ENCODE data around the gene GRAMD2A.

GRAMD2A gene

DNA sequence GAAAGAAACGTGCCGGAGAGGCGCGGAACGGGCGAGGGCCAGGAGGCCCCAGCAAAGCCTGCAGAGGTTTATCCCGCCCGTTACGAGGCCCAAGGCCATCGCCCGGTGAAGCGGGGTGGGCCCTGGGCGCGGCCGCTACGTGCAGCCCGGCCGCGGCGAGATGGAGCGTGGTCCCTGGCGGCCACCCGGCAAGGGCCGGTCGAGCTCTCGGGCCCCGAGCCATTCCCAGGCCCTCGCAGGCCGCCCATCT is 32.3 kb upstream of the GRAMD2A start:
- ChIA-PET CTCF (interaction anchor here (0.7 to 2.6 kb wide), 4 partner anchors 11 to 35 kb away, joined by 3 to 12 read pairs (median 6); no protein-coding TSS in a partner anchor), POLR2A (interaction anchor here (0.6 to 4.2 kb wide), 26 partner anchors 9 to 1513 kb away, joined by 3 to 66 read pairs (median 7); partner anchors contain the start of genes BBS4, GRAMD2A and HIGD2B)
- H3K4me3 ChIP-seq (ENCODE audit: low read depth, low read length) = peak overlapping the region; percentile 70
- peaks cover 24% of the 10 kb centered on the region for H3K4me1 ChIP-seq (ENCODE audit: control insufficient read depth, insufficient read depth, low read length)
- H3K9me3 ChIP-seq (ENCODE audit: control insufficient read depth, insufficient read depth, low read depth, low read length) = no peaks in the 10 kb centered on the region
- H3K36me3 ChIP-seq (ENCODE audit: control insufficient read depth in 2 of 2, insufficient read depth in 1 of 2, low read length in 2 of 2) = peaks cover 9 to 19% of the 10 kb centered on the region in 2 experiments; a peak in 2 of 3 replicates
- peak overlapping the region; percentile 98 for H3K27ac ChIP-seq (ENCODE audit: extremely low read depth, low read depth, low read length)
- TF ChIP-seq ZFP69B (tag by site-specific recombination; IDR thresholded peaks at IDR 0.05) (peak; percentile 71; the same call in 1 of the 2 replicates), ZNF19 (tag by site-specific recombination; IDR thresholded peaks at IDR 0.05; ENCODE audit: low read depth) (no peak), KLF8 (tag by site-specific recombination; IDR thresholded peaks at IDR 0.05) (peak; percentile 66; the same call in 1 of the 2 replicates), ZNF433 (tag by site-specific recombination; IDR thresholded peaks at IDR 0.05; ENCODE audit: low read depth) (0 out of 2 replicates have a peak, but pooled peaks have one; percentile 21), ZNF585B (tag by site-specific recombination; IDR thresholded peaks at IDR 0.05) (no peak), SCRT1 (tag by site-specific recombination; IDR thresholded peaks at IDR 0.05; ENCODE audit: borderline replicate concordance) (no peak), SETDB1 (IDR thresholded peaks at IDR 0.05; ENCODE audit: insufficient read length, low read length) (no peak), ZNF10 (tag by site-specific recombination; IDR thresholded peaks at IDR 0.05) (no peak), BCL11B (tag by site-specific recombination; IDR thresholded peaks at IDR 0.05; ENCODE audit: low read depth) (no peak), YY1 (tag by site-specific recombination; IDR thresholded peaks at IDR 0.05) (peak; percentile 31; the same call in 1 of the 2 replicates), BCL11A (tag by site-specific recombination; IDR thresholded peaks at IDR 0.05; ENCODE audit: low read depth) (no peak), KLF10 (tag by site-specific recombination; IDR thresholded peaks at IDR 0.05) (no peak), ZNF621 (tag by site-specific recombination; IDR thresholded peaks at IDR 0.05) (no peak), ZNF391 (tag by site-specific recombination; IDR thresholded peaks at IDR 0.05; ENCODE audit: borderline replicate concordance, low read depth) (no peak), ZNF423 (tag by site-specific recombination; IDR thresholded peaks at IDR 0.05) (peak; percentile 30; the same call in 1 of the 2 replicates), ZNF24 (tag by site-specific recombination; IDR thresholded peaks at IDR 0.05) (no peak), ZNF558 (tag by site-specific recombination; IDR thresholded peaks at IDR 0.05) (no peak), SP2 (tag by site-specific recombination; IDR thresholded peaks at IDR 0.05) (no peak), ZNF776 (tag by site-specific recombination; IDR thresholded peaks at IDR 0.05; ENCODE audit: borderline replicate concordance) (no peak), ZNF664 (tag by site-specific recombination; IDR thresholded peaks at IDR 0.05) (no peak), ZNF292 (tag by site-specific recombination; IDR thresholded peaks at IDR 0.05; ENCODE audit: borderline replicate concordance, low read depth) (no peak), FEZF1 (tag by site-specific recombination; IDR thresholded peaks at IDR 0.05) (no peak), ZNF311 (tag by site-specific recombination; IDR thresholded peaks at IDR 0.05; ENCODE audit: borderline replicate concordance) (no peak), ZNF394 (tag by site-specific recombination; IDR thresholded peaks at IDR 0.05; ENCODE audit: borderline replicate concordance) (no peak), ZNF23 (tag by site-specific recombination; IDR thresholded peaks at IDR 0.05; ENCODE audit: borderline replicate concordance) (no peak), SP7 (tag by site-specific recombination; IDR thresholded peaks at IDR 0.05) (no peak)
- TF ChIP-seq, protein P1, sequence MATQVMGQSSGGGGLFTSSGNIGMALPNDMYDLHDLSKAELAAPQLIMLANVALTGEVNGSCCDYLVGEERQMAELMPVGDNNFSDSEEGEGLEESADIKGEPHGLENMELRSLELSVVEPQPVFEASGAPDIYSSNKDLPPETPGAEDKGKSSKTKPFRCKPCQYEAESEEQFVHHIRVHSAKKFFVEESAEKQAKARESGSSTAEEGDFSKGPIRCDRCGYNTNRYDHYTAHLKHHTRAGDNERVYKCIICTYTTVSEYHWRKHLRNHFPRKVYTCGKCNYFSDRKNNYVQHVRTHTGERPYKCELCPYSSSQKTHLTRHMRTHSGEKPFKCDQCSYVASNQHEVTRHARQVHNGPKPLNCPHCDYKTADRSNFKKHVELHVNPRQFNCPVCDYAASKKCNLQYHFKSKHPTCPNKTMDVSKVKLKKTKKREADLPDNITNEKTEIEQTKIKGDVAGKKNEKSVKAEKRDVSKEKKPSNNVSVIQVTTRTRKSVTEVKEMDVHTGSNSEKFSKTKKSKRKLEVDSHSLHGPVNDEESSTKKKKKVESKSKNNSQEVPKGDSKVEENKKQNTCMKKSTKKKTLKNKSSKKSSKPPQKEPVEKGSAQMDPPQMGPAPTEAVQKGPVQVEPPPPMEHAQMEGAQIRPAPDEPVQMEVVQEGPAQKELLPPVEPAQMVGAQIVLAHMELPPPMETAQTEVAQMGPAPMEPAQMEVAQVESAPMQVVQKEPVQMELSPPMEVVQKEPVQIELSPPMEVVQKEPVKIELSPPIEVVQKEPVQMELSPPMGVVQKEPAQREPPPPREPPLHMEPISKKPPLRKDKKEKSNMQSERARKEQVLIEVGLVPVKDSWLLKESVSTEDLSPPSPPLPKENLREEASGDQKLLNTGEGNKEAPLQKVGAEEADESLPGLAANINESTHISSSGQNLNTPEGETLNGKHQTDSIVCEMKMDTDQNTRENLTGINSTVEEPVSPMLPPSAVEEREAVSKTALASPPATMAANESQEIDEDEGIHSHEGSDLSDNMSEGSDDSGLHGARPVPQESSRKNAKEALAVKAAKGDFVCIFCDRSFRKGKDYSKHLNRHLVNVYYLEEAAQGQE (tag by site-specific recombination; IDR thresholded peaks at IDR 0.05) = 0 out of 2 replicates have a peak, but pooled peaks have one; percentile 17
- TF ChIP-seq, protein P2, sequence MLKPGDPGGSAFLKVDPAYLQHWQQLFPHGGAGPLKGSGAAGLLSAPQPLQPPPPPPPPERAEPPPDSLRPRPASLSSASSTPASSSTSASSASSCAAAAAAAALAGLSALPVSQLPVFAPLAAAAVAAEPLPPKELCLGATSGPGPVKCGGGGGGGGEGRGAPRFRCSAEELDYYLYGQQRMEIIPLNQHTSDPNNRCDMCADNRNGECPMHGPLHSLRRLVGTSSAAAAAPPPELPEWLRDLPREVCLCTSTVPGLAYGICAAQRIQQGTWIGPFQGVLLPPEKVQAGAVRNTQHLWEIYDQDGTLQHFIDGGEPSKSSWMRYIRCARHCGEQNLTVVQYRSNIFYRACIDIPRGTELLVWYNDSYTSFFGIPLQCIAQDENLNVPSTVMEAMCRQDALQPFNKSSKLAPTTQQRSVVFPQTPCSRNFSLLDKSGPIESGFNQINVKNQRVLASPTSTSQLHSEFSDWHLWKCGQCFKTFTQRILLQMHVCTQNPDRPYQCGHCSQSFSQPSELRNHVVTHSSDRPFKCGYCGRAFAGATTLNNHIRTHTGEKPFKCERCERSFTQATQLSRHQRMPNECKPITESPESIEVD (tag by site-specific recombination; IDR thresholded peaks at IDR 0.05) = no peak
- TF ChIP-seq, protein P3, sequence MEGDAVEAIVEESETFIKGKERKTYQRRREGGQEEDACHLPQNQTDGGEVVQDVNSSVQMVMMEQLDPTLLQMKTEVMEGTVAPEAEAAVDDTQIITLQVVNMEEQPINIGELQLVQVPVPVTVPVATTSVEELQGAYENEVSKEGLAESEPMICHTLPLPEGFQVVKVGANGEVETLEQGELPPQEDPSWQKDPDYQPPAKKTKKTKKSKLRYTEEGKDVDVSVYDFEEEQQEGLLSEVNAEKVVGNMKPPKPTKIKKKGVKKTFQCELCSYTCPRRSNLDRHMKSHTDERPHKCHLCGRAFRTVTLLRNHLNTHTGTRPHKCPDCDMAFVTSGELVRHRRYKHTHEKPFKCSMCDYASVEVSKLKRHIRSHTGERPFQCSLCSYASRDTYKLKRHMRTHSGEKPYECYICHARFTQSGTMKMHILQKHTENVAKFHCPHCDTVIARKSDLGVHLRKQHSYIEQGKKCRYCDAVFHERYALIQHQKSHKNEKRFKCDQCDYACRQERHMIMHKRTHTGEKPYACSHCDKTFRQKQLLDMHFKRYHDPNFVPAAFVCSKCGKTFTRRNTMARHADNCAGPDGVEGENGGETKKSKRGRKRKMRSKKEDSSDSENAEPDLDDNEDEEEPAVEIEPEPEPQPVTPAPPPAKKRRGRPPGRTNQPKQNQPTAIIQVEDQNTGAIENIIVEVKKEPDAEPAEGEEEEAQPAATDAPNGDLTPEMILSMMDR (tag by site-specific recombination; IDR thresholded peaks at IDR 0.05) = 0 out of 2 replicates have a peak, but pooled peaks have one; percentile 44
- TF ChIP-seq, protein P4, sequence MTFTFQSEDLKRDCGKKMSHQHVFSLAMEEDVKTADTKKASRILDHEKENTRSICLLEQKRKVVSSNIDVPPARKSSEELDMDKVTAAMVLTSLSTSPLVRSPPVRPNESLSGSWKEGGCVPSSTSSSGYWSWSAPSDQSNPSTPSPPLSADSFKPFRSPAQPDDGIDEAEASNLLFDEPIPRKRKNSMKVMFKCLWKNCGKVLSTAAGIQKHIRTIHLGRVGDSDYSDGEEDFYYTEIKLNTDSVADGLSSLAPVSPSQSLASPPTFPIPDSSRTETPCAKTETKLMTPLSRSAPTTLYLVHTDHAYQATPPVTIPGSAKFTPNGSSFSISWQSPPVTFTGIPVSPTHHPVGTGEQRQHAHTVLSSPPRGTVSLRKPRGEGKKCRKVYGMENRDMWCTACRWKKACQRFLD (tag by site-specific recombination; IDR thresholded peaks at IDR 0.05) = no peak
- TF ChIP-seq, protein P5, sequence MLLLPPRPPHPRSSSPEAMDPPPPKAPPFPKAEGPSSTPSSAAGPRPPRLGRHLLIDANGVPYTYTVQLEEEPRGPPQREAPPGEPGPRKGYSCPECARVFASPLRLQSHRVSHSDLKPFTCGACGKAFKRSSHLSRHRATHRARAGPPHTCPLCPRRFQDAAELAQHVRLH (tag by site-specific recombination; IDR thresholded peaks at IDR 0.05) = 0 out of 2 replicates have a peak, but pooled peaks have one; percentile 33

All from HEK293 (cell line).